Right lobe of liver (tissue), 4 donors: ENCODE measurements around the gene RASSF7.

Experiments used
- CTCF ChIP-seq, 4 donors: fragments of 200-600 bp in 3 of 4; fragments of 450-650 bp in 1 of 4; IDR thresholded peaks; one replicate each; pipeline versions ENCODE4 v1.5.1 to v1.8.0; 2016 to 2022; ENCODE audit warnings: antibody characterized with exemption in 4 of 4, mild to moderate bottlenecking in 2 of 4
- POLR2A ChIP-seq: fragments of 450-650 bp; IDR thresholded peaks from one replicate; pipeline ENCODE4 v1.6.1; 2017; ENCODE audit warnings: antibody characterized with exemption, mild to moderate bottlenecking
- donor health status: DM: no; HTN: no; CAD: no.
- donor health status: DM: no; HTN: no; CAD: no.
- donor health status: DM: no; HTN: yes; CAD: no.

GRCh38 chr11:575313-575995, 14.7 kb downstream of the RASSF7 start:
- TF ChIP-seq CTCF (IDR thresholded peaks at IDR 0.05) = no peak
- peak; percentile 24 for TF ChIP-seq POLR2A
